ENCODE measurements around the gene MYL5.
"Not testable (repeated sequence)": the region's sequence is repeated elsewhere in the genome, so short reads cannot be mapped to it uniquely, and the experiment has no call there.

The MYL5 gene

DNA sequence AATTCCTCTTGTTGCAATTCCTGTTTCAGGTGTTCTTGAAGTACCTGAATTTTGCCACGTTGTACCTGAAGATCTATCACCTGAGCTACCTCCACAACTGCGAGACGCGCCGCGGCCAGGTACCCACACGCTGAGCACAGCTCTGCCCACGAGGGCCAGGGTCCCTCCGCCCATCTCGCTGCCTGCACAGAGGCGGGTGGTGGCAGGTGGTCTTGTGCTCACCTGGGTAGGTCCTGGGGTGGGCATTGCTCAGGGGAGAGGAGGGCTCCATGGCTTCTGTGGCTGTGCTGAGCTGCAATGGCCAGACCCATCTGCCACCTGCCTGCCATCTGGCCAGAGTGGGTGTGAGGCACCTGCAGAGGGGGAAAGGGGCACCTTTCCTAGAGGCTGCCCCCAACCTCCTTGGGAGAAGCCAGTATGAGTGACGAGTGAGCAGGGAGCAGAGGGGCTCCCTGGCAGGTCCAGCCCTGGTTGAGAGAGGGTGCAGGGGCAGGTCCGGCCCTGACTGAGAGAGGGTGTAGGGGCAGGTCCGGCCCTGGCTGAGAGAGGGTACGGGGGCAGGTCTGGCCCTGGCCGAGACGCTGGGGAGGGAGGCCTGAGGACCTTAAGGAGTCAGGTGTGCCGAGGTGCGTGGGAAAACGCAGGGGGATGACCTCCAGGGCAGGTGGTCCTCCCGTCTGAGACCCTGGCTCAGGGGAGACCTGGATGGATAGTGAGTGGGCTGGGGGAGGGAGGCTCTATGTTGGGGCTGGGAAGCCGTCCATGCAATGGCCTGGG is 38.3 kb upstream of the MYL5 start:
- DNase-seq (ENCODE audit: low read depth): no peak

DNA sequence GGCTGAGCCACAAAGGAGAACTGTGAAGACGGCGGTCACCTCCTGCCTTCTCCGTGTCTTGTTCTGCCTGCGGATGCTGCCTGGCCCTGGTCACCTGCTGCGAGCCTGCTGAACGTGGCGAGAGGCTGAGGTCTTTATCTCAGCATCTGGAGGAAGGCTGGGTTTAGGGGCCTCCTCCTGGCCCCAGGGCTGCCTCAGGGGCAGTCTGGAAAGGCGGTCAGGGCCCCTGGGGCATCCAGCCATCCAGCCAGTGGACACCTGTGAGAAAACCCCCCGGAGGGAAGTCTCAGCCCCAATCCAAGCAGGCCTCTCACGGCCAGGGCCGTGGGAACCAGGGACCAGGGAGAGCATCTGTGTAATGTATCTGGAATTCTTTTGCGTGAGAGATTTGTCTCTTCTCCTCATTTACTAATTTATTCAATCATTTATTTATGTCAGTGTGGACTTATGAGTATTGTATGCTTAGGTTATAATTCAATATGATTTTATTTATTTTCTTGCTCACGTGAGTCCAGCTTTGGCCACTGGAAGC is 37.6 kb upstream of the MYL5 start:
- DNase-seq (ENCODE audit: low read depth): no peak

DNA sequence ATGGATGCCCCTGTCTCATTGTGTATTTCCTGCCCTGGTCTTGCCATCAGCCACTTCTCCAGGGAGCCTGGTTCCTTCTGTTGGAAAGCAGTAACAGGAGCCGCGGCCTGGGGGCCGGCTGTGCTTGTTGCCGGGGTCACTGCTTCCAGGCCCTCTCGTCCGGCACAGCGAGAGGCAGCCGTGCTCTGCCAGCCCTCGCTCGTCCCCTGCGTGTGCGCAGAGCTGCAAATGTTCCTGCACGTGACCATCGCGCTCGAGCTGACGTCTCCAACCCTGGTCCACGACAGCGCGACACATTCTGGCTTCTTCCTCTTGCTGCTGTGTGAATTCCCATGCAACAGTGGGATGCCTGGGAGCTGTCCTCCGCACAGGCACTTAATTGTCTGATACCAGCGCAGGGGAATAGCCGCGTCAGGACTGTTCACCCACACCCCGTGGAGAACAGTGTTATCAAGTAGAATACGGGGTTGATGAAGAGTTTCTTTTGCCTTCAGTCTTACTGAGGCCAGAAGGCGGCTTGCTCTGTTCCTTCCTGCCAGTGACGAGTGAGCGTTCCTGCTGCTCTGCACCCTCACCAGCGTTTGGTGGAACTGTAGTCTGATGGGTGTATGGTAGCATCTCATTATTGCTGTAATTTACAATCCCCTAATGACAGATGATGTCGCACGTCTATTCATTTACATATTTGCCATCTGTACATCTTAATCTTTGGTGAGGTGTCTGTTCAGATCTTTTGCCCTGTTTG is 36.6 kb upstream of the MYL5 start:
- no peak for DNase-seq (ENCODE audit: low read depth)

DNA sequence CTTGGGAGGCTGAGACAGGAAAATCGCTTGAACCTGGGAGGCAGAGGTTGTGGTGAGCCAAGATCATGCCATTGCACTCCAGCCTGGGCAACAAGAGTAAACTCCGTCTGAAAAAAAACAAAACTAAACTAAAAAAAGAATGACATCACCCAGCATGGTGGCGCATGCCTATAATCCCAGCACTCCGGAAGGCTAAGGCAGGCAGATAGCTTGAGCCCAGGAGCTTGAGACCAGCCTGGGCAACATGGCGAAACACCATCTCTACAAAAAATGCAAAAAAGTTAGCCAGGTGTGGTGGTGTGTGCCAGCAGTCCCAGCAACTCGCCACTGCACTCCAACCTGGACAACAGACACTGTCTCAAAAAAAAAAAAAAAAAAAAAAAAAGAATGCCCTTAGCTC is 32.0 kb upstream of the MYL5 start:
- DNase-seq (ENCODE audit: low read depth): not testable (repeated sequence)

DNA sequence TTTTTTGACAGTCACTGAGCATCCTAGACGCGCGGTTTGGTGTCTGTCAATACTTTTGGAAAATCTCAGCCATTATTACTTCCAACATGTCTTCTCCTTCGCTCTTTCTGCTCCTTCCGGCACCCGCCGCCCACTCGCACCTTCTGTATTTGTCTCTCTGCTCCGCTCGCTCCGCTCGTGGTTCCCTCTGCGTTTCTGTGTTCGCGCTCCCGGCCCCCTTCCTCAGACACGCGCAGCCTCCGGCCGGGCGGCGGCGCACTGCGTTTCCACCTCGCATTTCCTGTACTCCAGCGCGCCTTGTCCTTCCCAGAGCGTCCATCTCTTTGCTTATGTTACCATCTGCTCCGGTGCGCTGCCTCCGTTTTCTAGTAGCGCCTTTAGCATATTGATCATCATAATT is 27.9 kb upstream of the MYL5 start:
- DNase-seq (ENCODE audit: low read depth): no peak

DNA sequence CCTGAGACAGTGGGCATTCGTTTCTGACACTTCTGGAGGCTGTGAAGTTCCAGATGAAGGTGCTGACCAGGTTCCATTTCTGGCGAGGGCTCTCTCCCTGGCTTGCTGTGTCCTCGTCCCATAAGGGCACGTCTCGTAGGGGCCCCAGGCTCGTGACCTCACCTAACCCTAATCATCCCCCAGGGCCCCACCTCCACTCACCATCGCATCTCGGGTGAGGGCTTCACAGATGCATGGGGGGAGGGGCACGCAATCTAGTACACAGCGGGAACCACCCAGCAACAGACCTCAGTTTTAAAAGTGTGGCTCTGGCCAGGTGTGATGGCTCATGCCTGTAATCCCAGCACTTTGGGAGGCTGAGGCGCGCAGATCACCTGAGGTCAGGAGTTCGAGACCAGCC is 26.9 kb upstream of the MYL5 start:
- no peak for DNase-seq (ENCODE audit: low read depth)

DNA sequence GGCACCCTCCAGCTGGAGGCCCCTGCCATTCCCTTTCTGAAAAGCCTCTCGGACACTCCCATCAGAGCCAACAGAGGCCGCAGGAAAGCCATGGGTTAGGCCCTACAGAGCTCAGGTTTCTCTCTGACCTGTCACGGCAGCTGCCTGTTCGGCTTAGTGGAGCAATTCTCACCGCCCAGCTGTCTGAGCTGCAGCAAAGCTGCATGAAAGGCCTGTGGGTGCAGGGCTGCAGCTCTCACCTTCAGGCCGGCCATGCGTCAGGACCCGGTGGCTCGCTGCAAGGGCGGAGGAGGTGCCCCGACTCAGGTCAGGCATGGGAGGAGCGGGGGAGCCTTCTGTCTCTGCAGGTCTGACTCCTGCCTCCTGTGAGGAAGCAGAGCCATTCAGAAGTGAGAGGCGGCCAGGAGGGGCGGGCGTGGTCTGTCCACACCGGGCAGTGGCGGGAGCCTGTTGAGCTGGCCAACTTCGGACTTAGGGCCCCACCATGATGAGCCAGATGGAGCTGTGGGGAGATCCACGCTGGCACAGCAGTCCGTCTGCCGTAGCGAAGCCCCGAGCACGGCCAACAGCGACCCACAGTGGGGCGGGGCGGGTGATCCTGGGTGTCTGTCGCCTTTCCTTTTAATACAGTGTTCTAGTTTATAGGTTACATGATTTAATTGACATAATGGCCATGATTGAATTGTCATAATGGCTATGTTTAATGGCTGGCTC is 25.6 kb upstream of the MYL5 start:
- DNase-seq (ENCODE audit: low read depth): no peak

DNA sequence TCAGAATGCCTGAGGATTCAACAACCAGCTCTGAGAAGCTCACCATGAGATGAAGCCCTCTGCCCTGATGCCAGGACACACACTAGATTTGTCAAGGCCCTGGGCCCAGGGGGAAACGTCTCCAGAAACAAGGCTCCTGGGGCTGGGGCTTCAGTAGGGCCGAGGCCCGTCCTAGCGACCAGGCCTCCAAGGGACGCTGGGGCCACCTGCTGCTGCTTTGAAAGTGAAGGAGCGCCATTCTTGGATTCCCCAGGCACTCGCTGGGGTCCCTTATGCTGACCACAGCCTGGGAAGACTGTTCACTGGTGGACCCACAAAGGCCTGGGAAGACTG is 25.1 kb upstream of the MYL5 start:
- DNase-seq (ENCODE audit: low read depth): no peak

DNA sequence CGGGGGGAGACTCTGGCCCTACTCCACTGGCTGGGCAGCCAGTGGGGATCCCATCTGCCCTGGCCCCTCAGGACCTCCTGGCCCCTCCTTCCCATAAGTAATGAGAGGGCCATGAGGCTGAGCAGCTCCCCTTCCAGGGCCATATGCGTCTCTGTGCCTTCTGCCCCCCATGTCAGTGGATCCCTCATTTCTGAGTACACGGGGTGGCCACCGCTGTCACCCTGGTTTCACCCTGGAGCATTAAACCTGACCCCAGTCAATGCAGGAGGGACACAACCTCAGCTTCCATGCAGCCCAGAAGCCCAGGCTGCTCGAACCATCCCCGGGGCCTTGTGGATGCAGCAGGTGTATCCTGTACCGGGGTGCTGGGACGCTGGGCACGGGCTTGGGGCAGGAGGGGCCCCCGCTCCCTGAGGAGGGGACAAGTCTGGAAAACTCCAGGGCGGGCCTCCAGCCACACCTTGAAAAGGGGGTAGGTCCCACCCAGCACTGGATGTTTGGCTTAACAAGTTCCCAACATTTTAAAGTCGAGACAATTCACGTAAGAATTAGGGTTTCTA is 24.5 kb upstream of the MYL5 start:
- no peak for DNase-seq (ENCODE audit: low read depth)

DNA sequence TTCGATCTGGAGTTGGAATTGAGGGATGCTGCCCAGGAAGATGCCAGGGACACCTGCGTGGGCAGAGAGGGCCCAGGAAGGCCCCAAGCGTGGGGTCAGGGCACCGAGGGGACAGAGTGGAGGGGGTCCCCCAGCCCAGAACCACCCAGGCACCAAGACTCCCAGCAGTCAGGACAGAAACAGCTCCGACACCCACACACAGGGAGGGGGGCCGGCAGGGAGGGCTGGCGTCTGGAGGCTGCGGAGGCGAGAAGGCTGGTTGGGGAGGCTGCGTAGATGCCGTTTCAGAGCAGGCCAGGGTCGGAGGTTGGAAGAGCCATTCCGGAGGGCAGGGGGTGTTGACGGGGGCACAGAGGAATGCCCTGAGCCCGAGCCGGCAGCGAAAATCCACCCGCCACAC is 23.9 kb upstream of the MYL5 start:
- no peak for DNase-seq (ENCODE audit: low read depth)

DNA sequence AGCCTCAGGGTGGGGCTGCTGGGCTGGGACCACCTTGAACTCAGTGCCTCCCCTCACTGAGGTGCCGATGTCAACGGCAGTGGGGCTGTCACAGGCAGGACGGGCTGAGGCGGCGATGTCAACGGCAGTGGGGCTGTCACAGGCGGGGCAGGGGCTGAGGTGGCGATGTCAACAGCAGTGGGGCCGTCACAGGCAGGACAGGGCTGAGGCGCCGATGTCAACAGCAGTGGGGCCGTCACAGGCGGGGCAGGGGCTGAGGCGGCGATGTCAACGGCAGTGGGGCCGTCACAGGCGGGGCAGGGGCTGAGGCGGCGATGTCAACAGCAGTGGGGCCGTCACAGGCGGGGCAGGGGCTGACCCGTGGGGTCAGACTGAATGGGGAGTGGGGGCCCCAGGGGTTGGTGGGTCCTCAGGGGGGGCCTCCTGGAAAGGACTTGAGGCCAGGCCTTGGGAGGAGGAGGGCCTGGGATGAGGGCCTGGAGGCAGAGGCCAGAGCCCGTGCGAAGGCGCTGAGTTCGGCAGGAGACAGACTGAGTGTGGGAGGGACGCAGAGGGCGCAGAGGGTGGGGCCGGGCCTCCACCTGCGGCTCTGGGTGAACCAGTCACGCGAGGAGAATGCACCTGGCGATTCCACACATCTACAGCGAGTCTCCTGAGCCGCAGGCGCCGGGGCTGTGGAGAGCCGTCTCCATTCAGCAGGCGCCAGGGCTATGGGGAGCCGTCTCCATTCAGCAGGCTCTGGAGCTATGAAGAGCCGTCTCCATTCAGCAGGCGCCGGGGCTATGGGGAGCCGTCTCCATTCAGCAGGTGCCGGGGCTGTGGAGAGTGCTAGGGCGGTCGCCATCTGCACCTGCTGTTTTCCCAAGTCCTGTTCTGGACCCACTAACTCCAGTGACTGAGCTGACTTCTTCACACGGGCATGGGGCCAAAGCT is 23.1 kb upstream of the MYL5 start:
- DNase-seq (ENCODE audit: low read depth): no peak

DNA sequence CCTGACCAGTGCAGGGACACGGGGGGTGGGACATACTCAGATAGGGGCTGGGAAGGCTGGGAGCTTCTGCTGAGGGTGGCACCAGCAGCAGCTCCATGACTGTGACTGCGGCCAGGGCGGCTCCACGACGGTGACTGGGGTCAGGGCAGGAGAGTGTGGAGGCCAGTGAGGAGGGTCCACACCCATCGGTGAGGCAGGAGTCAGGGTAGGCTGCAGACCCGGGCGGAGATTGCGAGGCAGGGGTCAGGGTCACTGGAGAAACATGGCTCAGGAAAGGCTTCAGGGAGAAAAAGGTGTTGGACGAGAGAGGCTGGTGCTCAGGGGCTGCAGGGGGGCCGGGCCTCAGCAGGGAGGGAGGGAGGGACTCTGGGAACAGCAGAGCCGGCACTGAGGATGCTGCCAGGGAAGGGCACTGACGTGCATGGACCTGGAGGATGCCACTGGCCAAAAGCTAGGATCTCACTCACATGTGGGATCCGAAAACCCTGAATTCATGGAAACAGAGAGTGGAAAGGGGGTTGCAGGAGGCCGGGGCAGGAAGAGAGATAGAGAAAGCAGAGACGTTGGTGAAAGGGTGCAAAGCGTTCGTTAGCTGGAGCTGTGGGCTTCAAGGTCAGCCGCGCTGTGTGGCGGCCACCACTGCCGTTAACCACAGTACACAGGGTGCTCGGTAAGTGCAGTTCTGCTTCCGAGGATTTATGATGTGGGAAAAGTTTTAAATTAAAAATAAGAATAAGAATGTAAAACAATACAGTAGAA is 22.3 kb upstream of the MYL5 start:
- no peak for DNase-seq (ENCODE audit: low read depth)

DNA sequence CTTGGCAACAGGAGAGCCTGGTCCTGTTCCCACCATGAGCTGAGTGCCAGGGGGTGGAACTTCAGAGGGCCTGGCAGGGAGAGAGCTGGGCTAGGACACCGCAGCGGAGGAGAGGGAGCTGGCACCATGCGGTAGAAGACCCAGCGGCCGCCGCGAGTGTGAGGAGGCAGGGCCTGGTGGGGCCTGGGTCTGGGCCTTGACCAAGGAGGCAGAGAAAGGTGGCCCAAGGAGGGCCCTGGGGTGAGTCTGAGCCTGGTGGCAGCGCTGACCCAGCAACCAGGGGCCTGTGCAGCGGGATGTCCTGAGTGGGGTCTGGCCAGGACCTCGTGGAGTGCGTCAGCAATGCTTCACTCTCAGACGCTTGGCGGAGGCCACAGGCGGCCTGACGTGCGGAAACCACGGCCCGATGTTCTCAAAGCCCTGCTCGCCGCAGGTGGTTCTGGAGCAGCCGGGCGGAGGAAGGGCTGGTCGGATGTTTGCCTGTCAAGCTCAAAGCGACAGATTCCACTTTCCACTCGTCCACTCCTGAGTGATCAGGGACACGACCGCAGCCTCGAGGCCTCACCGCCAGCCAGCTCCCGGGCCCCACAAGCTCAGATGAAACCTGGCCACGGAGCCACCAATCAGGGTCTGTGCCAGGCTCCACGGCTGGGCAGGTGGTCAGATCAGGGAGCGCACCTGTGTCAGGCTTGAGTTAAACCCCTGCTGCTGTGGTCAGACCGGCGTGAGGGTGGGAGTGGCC is 21.1 kb upstream of the MYL5 start:
- no peak for DNase-seq (ENCODE audit: low read depth)

DNA sequence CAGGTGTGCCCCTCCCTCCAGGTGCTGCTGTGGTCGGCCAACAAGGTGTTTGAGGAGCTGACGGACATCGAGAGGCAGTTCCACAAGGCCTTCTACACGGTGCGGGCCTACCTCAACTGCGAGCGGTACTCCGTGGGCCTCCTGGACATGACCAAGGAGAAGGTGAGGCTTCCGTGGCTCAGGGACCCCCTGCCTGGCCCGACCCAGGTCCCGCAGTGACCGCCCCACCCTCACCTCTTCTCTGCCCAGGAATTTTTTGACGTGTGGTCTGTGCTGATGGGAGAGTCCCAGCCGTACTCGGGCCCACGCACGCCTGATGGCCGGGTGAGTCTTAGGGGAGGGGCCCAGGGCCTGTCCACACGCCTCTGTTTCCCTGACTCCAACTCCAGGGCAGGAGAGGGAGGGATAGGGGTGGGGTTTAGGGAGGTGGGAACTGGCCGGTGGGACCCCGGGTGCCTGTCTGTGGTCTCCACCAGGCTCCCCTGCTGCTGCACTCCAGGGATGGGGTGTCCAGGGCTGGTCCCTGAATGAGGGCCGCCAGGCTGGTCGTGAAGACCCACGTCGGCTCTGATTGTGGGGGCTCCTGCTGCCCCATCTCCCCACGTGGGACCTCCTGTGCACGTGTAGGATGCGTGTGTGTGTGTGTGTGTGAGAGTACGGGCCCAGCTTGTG is 20.4 kb upstream of the MYL5 start:
- no peak for DNase-seq (ENCODE audit: low read depth)

DNA sequence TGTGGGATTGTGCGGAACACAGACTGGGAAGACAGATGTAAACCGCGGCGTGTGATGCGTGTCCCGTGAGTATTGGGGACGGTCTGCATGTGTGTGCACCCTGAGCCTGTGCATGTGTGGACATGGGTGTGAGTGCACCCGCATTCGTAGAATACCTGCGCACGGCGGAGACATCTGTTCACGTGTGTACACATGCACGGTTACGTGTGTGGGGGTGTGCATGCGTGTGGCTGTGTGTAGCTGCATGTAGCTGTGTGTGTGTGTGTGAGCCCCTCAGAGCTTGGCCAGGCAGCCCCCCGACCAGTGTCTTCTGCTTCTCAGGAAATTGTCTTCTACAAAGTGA is 19.9 kb upstream of the MYL5 start:
- DNase-seq (ENCODE audit: low read depth): no peak

DNA sequence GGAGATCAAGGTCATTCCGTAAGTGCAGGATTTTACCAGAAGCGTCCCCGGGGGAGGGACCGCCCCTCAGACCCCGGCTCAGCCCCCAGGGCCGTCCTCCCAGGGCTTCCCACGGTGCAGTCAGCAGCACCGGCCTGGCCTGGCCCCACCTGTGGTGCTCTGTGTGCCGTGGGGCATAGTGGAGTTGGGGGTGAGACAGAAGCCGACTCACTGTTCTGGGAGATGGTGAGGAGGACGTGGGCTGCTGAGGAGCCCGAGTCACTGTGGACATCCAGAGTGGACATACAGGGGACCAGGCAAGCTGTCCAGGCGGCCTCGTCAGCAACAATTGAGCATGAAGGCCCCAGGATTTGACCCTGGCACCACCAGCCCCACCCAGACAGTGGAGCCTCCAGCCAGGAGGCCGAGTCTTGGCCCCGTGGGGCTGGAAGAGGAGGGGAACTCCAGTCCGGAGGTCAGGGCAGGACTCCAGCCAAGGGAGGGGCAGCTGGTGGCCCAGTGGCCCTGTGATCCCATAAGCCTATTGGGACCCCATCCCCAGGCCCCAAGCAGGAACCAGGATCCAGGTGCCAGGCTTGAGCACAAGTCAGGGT is 19.4 kb upstream of the MYL5 start:
- DNase-seq (ENCODE audit: low read depth): no peak

DNA sequence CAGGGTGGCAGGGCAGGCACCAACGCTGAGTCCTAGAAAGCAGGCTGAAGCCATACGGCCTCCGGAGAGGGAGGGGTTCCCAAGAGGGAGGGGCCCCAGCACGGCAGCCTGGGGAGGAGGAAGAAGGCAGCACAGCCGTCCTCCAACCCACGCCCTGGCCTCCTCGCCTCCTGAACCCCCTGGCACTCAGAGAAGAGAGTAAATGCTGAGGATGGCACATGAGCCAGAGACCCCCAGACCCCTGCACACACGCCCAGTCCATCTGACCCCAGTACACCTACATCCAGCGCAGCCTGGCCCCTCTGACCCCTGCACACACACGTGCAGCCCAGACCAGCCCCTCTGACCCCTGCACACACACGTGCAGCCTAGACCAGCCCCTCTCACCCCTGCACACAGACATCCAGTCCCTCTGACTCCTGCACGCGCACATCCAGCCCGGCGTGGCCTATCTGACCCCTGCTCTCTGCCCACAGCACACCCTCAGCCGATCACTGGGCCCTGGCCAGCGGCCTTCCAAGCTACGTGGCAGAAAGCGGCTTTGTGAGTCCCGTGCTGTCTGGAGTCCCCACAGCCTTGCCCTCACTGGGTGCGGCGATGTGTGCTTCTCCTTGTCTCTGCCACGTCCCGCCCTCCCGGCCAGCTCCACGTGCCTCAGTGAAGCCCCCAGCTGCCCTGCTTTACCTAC is 18.7 kb upstream of the MYL5 start:
- no peak for DNase-seq (ENCODE audit: low read depth)

All from stimulated activated CD8-positive, alpha-beta memory T cell treated with anti-CD3 and anti-CD28 coated beads, Interleukin-15, amount 100 ng/mL, for 24 hours (primary cell).